Adrenal gland (tissue), 5 donors: Measurements from ENCODE around the gene ZFP64.

Source experiments
- CTCF ChIP-seq, 6 experiments: fragments of 450-650 bp in 4 of 6; fragments of 200-600 bp in 2 of 6; sonication (generic) in 1 of 6; IDR thresholded peaks; 1 replicate in 5 of 6; 2 replicates in 1 of 6; pipeline versions ENCODE4 v1.5.1 to v1.8.0; 2016 to 2021; ENCODE audit warnings: antibody characterized with exemption in 6 of 6, mild to moderate bottlenecking in 2 of 6, moderate library complexity in 1 of 6
- POLR2A ChIP-seq, 2 donors: fragments of 450-650 bp; IDR thresholded peaks; one replicate each; pipeline ENCODE4 v1.6.1; 2017; ENCODE audit warnings: antibody characterized with exemption in 2 of 2, mild to moderate bottlenecking in 2 of 2, moderate library complexity in 1 of 2
- donor health status: DM: no; HTN: no; CAD: no.

- TF ChIP-seq CTCF (IDR thresholded peaks at IDR 0.05) (no peak), POLR2A (IDR thresholded peaks at IDR 0.05) (no peak)
Observed at GRCh38 chr20:52236292-52236691, 44.7 kb upstream of the ZFP64 start.
